Calu3 (cell line): Measurements from ENCODE around the gene CNOT6. TPM values are rescaled to one million over a fixed set of nuclear protein-coding genes. Genes with fewer than 3 reads are reported as not detected.

Experiments
- BruUV-seq: library from RNA; stranded (reverse); fragments of 400-500 nt; replicated peaks from 2 replicates; lab custom pipeline; 2021; lab: Mats Ljungman, UMichigan
- CTCF ChIA-PET: fragments of 300-600 bp; sonication (Branson Sonifier 250); formaldehyde crosslinking; loops from one replicate; lab custom pipeline; 2022; ENCODE audit warnings: antibody characterized with exemption; lab: Charles Lee
- DNase-seq: peaks from one replicate; pipeline ENCODE4 v3.0.0; 2022
- H3K27ac Mint-ChIP-seq: one replicate; pipeline ENCODE4 v1.8.0; 2022; ENCODE audit warnings: mixed read lengths; ENCODE audit not compliant: unreplicated experiment
- H3K27me3 Mint-ChIP-seq: one replicate; pipeline ENCODE4 v1.8.0; 2022; ENCODE audit warnings: mixed read lengths; ENCODE audit not compliant: unreplicated experiment
- H3K36me3 Mint-ChIP-seq: one replicate; pipeline ENCODE4 v1.8.0; 2022; ENCODE audit warnings: mild to moderate bottlenecking, moderate library complexity, mixed read lengths; ENCODE audit not compliant: insufficient read depth, unreplicated experiment
- H3K4me1 Mint-ChIP-seq: one replicate; pipeline ENCODE4 v1.8.0; 2022; ENCODE audit warnings: mild to moderate bottlenecking, low read depth, mixed read lengths; ENCODE audit not compliant: unreplicated experiment
- H3K4me3 Mint-ChIP-seq: one replicate; pipeline ENCODE4 v1.8.0; 2022; ENCODE audit warnings: mild to moderate bottlenecking, low read depth, moderate library complexity, mixed read lengths; ENCODE audit not compliant: unreplicated experiment
- H3K9me3 Mint-ChIP-seq: one replicate; pipeline ENCODE4 v1.8.0; 2022; ENCODE audit warnings: low read depth, mixed read lengths; ENCODE audit not compliant: unreplicated experiment
- intact Hi-C: fragments of 100-400 bp; cut with micrococcal nuclease; formaldehyde crosslinking; loops from one replicate; pipeline ENCODE4 v1.10.0; 2022; ENCODE audit not compliant: unreplicated experiment
- total RNA-seq: library from RNA; stranded (reverse); gene quantifications from 2 replicates; pipeline ENCODE4 v1.2.3, GENCODE V29; 2022
- TF ChIP-seq, protein P1 (sequence below): fragments of 200-600 bp; IDR thresholded peaks from one replicate; pipeline ENCODE4 v1.8.0; 2022; ENCODE audit warnings: antibody characterized with exemption; ENCODE audit not compliant: unreplicated experiment

CNOT6 gene
- total RNA-seq, 1 experiment from 2014 or later = 57.1 TPM

GRCh38 chr5:180533845-180534244, 39.7 kb downstream of the CNOT6 start:
- intact Hi-C loops = no loop called here
- H3K9me3 Mint-ChIP-seq = no peaks in the 10 kb centered on the region
- no peak for DNase-seq
- BruUV-seq = no TSS peak
- CTCF ChIA-PET = no interaction called here
- no peak overlapping the region for H3K27ac Mint-ChIP-seq
- H3K36me3 Mint-ChIP-seq = peaks cover 25% of the 10 kb centered on the region
- H3K4me3 Mint-ChIP-seq = no peak overlapping the region
- no peaks in the 10 kb centered on the region for H3K4me1 Mint-ChIP-seq
- no peaks in the 10 kb centered on the region for H3K27me3 Mint-ChIP-seq
- TF ChIP-seq, protein P1, sequence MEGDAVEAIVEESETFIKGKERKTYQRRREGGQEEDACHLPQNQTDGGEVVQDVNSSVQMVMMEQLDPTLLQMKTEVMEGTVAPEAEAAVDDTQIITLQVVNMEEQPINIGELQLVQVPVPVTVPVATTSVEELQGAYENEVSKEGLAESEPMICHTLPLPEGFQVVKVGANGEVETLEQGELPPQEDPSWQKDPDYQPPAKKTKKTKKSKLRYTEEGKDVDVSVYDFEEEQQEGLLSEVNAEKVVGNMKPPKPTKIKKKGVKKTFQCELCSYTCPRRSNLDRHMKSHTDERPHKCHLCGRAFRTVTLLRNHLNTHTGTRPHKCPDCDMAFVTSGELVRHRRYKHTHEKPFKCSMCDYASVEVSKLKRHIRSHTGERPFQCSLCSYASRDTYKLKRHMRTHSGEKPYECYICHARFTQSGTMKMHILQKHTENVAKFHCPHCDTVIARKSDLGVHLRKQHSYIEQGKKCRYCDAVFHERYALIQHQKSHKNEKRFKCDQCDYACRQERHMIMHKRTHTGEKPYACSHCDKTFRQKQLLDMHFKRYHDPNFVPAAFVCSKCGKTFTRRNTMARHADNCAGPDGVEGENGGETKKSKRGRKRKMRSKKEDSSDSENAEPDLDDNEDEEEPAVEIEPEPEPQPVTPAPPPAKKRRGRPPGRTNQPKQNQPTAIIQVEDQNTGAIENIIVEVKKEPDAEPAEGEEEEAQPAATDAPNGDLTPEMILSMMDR = no peak

DNA sequence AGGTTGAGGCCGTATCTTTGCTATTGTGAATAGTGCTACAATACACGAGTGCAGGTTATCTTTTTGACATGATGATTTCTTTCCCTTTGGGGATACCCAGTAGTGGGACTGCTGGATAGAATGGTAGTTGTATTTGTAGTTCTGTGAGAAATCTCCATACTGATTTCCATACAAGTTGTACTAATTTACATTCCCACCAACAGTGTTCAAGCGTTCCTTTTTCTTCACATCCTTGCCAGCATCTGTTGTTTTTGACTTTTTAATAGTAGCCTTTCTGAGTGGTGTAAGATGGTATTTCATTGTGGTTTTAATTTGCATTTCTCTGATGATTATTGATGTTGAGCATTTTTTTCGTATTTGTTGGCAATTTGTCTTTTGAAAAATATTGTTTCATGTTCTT, 41.4 kb downstream of the CNOT6 start:
- Mint-ChIP-seq H3K36me3 (peaks cover 21% of the 10 kb centered on the region), H3K9me3 (no peaks in the 10 kb centered on the region), H3K27me3 (no peaks in the 10 kb centered on the region), H3K4me3 (no peak overlapping the region), H3K27ac (no peak overlapping the region), H3K4me1 (no peaks in the 10 kb centered on the region)
- intact Hi-C loops = no loop called here
- DNase-seq = no peak
- CTCF ChIA-PET = no interaction called here
- TF ChIP-seq, protein P1 = no peak
- BruUV-seq = no TSS peak

DNA sequence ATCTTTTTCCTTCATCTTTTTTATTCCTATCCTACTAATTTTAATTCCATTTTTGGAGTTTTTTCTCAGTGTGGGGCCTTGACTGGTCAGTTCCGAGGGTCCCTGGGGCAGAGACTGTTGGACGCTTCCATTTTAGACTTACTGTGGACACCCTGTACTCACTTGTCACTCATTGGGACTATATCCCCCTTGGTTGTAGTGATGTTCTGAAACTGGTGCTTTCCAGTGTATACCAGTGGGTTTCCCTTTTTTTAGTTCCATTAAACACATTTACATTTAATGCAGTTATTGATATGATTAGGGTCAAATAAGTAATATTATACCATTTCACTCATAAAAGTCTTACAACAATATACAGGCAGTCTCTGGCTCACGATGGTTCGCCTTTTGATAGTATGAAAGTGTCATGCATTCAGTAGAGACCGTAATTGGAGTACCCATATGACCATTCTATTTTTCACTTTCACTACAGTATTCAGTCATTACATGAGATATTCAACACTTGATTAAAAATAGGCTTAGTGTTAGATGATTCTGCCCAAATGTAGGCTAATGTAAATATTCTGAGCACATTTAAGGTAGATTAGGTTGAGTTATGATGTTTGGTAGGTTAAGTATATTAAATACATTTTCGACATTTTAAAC, 46.0 kb downstream of the CNOT6 start:
- H3K4me3 Mint-ChIP-seq = no peak overlapping the region
- no peak overlapping the region for H3K27ac Mint-ChIP-seq
- BruUV-seq = no TSS peak
- CTCF ChIA-PET = no interaction called here
- intact Hi-C loops = no loop called here
- peaks cover 31% of the 10 kb centered on the region for H3K36me3 Mint-ChIP-seq
- H3K27me3 Mint-ChIP-seq = no peaks in the 10 kb centered on the region
- no peaks in the 10 kb centered on the region for H3K4me1 Mint-ChIP-seq
- H3K9me3 Mint-ChIP-seq = no peaks in the 10 kb centered on the region
- DNase-seq = no peak
- TF ChIP-seq, protein P1 = no peak

DNA sequence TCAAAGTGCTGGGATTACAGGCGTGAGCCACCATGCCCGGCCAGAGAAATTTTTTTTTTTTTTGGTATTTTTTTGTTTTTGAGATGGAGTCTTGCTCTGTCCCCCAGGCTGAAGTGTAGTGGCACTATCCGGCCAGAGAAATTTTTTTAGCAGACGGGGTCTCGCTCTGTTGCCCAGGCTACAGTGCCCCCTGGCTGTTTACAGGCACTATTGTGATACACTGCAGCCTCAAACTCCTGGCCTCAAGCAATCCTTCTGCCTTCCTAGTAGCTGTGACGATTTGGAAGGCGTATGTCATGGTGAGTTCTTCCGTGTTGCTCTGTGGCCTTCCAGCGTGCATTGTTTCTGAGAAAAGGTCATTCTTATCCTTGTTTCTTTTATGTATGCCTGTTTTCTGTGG, 47.5 kb downstream of the CNOT6 start:
- CTCF ChIA-PET = no interaction called here
- no peak overlapping the region for H3K4me3 Mint-ChIP-seq
- intact Hi-C loops = no loop called here
- H3K27ac Mint-ChIP-seq = no peak overlapping the region
- peaks cover 28% of the 10 kb centered on the region for H3K36me3 Mint-ChIP-seq
- no peak for DNase-seq
- TF ChIP-seq, protein P1 = no peak
- H3K4me1 Mint-ChIP-seq = no peaks in the 10 kb centered on the region
- no peaks in the 10 kb centered on the region for H3K9me3 Mint-ChIP-seq
- no TSS peak for BruUV-seq
- no peaks in the 10 kb centered on the region for H3K27me3 Mint-ChIP-seq
